Panc1 (cell line): ENCODE results near the gene CNTRL. TPM values are rescaled to one million over a fixed set of nuclear protein-coding genes. Genes with fewer than 3 reads are reported as not detected.
A peak's percentile ranks its signal among the peaks of the same experiment; 100 is the strongest.

Experiments used
- ATAC-seq: fragments of 200-7000 bp; cut with Tn5 transposase; 2 replicates; pipeline ENCODE4 v1.9.1; 2020; ENCODE audit warnings: mild to moderate bottlenecking, moderate library complexity
- BruUV-seq: library from RNA; stranded (reverse); fragments of 400-500 nt; replicated peaks from 2 replicates; lab custom pipeline; 2021; lab: Mats Ljungman, UMichigan
- CTCF ChIA-PET: fragments of 300-600 bp; sonication (Branson Sonifier 250); formaldehyde crosslinking; loops from one replicate; lab custom pipeline; 2022; ENCODE audit warnings: antibody characterized with exemption; lab: Charles Lee
- POLR2A ChIA-PET: fragments of 300-600 bp; sonication (Branson Sonifier 250); formaldehyde crosslinking; loops from one replicate; lab custom pipeline; 2022; ENCODE audit warnings: antibody characterized with exemption; lab: Charles Lee
- DNase-seq: peaks from one replicate; pipeline ENCODE4 v3.0.0-alpha.2; 2010; ENCODE audit warnings: low read depth, low spot score
- H3K27ac ChIP-seq: 2 replicates; pipeline ENCODE4 v1.5.1; 2011; ENCODE audit warnings: mild to moderate bottlenecking, low read length, inconsistent platforms
- H3K27me3 ChIP-seq: fragments of 200-500 bp; sonication (Bioruptor generic); 2 replicates; pipeline ENCODE4 v1.6.0; 2014; ENCODE audit warnings: low read length, inconsistent platforms; ENCODE audit not compliant: control insufficient read depth, insufficient read depth
- H3K36me3 ChIP-seq: fragments of 200-500 bp; sonication (Bioruptor generic); 2 replicates; pipeline ENCODE4 v1.5.1; 2014; ENCODE audit warnings: inconsistent platforms, mild to moderate bottlenecking, low read length, moderate library complexity; ENCODE audit not compliant: control insufficient read depth, insufficient read depth
- H3K4me1 ChIP-seq: 2 replicates; pipeline ENCODE4 v1.5.1; 2011; ENCODE audit warnings: inconsistent platforms, mild to moderate bottlenecking, low read length, moderate library complexity; ENCODE audit not compliant: control insufficient read depth, insufficient read depth
- H3K4me3 ChIP-seq, 2 experiments: 2 replicates each; pipeline ENCODE4 v1.5.1; 2011 to 2012; ENCODE audit warnings: low read depth in 2 of 2, low read length in 2 of 2, mild to moderate bottlenecking in 2 of 2, inconsistent platforms in 1 of 2, moderate library complexity in 1 of 2
- H3K9me3 ChIP-seq: fragments of 200-500 bp; sonication (Bioruptor generic); 2 replicates; pipeline ENCODE4 v1.5.1; 2014; ENCODE audit warnings: low read depth, mild to moderate bottlenecking, inconsistent platforms, low read length, moderate library complexity; ENCODE audit not compliant: control insufficient read depth, insufficient read depth
- POLR2AphosphoS5 ChIP-seq: IDR thresholded peaks from 2 replicates; pipeline ENCODE4 v1.6.1; 2012; ENCODE audit warnings: mild to moderate bottlenecking, low read depth, low read length, moderate library complexity
- SIN3A ChIP-seq: IDR thresholded peaks from 2 replicates; pipeline ENCODE4 v1.6.1; 2012; ENCODE audit warnings: low read depth, mild to moderate bottlenecking, low read length, moderate library complexity, borderline replicate concordance; ENCODE audit not compliant: insufficient read depth
- TCF7L2 ChIP-seq: IDR thresholded peaks from 2 replicates; pipeline ENCODE4 v1.6.1; 2011; ENCODE audit warnings: mild to moderate bottlenecking, low read depth, low read length, inconsistent platforms
- in situ Hi-C: cut with HindIII; loops from 2 replicates; pipeline ENCODE4 v1.10.0; 2016; ENCODE audit warnings: low sequenced_read_pairs, low pct_unique_long_range_greater_than_20kb
- intact Hi-C: fragments of 100-400 bp; cut with micrococcal nuclease; formaldehyde crosslinking; loops from one replicate; pipeline ENCODE4 v1.10.0; 2022; ENCODE audit not compliant: unreplicated experiment
- total RNA-seq: library from RNA; stranded (reverse); gene quantifications from one replicate; pipeline ENCODE4 v1.2.1, GENCODE V29; 2021; ENCODE audit not compliant: unreplicated experiment
- TF ChIP-seq, protein P1 (sequence below), 2 experiments: IDR thresholded peaks; 2 replicates each; pipeline ENCODE4 v1.6.1; 2011 to 2012; ENCODE audit warnings: low read depth in 2 of 2, control low read depth in 1 of 2, low read length in 1 of 2, mild to moderate bottlenecking in 1 of 2, moderate library complexity in 1 of 2; ENCODE audit not compliant: insufficient read depth in 1 of 2
- TF ChIP-seq, protein P2 (sequence below): fragments of 450-650 bp; IDR thresholded peaks from 2 replicates; pipeline ENCODE4 v1.5.1; 2017; ENCODE audit warnings: mild to moderate bottlenecking

Gene CNTRL
- total RNA-seq, 1 experiment from 2014 or later = 11.5 TPM

DNA sequence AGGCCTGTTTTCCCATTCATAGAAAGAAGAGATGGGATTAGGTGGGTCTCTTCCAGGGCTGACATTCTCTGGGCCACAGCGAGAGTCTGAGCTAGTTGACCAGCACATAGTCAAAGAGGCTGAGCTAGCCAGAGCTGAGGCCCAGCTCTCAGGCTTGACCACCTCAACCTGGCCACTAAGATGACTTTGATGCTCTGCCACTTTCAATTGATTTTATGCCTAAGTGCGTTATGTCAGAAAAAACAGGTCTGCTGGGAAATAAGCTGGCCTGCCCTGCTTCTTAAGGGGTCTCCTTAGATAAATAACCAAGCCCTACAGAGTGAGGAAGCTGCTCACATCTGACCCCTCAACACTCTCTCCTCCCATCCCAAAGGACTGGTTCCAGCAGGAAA lies 146.9 kb downstream of the CNTRL start:
- in situ Hi-C loops = no loop called here
- intact Hi-C loops = no loop called here
- ATAC-seq (no peak), DNase-seq (no peak)
- no TSS peak for BruUV-seq
- TF ChIP-seq POLR2AphosphoS5 (no peak), TCF7L2 (no peak), SIN3A (no peak)
- TF ChIP-seq, protein P1, sequence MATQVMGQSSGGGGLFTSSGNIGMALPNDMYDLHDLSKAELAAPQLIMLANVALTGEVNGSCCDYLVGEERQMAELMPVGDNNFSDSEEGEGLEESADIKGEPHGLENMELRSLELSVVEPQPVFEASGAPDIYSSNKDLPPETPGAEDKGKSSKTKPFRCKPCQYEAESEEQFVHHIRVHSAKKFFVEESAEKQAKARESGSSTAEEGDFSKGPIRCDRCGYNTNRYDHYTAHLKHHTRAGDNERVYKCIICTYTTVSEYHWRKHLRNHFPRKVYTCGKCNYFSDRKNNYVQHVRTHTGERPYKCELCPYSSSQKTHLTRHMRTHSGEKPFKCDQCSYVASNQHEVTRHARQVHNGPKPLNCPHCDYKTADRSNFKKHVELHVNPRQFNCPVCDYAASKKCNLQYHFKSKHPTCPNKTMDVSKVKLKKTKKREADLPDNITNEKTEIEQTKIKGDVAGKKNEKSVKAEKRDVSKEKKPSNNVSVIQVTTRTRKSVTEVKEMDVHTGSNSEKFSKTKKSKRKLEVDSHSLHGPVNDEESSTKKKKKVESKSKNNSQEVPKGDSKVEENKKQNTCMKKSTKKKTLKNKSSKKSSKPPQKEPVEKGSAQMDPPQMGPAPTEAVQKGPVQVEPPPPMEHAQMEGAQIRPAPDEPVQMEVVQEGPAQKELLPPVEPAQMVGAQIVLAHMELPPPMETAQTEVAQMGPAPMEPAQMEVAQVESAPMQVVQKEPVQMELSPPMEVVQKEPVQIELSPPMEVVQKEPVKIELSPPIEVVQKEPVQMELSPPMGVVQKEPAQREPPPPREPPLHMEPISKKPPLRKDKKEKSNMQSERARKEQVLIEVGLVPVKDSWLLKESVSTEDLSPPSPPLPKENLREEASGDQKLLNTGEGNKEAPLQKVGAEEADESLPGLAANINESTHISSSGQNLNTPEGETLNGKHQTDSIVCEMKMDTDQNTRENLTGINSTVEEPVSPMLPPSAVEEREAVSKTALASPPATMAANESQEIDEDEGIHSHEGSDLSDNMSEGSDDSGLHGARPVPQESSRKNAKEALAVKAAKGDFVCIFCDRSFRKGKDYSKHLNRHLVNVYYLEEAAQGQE (IDR thresholded peaks at IDR 0.05; ENCODE audit: insufficient read depth in 1 of 2, low read depth in 2 of 2, low read length in 1 of 2) = no peak
- TF ChIP-seq, protein P2, sequence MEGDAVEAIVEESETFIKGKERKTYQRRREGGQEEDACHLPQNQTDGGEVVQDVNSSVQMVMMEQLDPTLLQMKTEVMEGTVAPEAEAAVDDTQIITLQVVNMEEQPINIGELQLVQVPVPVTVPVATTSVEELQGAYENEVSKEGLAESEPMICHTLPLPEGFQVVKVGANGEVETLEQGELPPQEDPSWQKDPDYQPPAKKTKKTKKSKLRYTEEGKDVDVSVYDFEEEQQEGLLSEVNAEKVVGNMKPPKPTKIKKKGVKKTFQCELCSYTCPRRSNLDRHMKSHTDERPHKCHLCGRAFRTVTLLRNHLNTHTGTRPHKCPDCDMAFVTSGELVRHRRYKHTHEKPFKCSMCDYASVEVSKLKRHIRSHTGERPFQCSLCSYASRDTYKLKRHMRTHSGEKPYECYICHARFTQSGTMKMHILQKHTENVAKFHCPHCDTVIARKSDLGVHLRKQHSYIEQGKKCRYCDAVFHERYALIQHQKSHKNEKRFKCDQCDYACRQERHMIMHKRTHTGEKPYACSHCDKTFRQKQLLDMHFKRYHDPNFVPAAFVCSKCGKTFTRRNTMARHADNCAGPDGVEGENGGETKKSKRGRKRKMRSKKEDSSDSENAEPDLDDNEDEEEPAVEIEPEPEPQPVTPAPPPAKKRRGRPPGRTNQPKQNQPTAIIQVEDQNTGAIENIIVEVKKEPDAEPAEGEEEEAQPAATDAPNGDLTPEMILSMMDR = no peak
- CTCF ChIA-PET = no interaction called here
- no peaks in the 10 kb centered on the region for H3K4me1 ChIP-seq
- no peak overlapping the region for H3K27ac ChIP-seq
- POLR2A ChIA-PET = no interaction called here
- no peak overlapping the region for H3K4me3 ChIP-seq
- H3K9me3 ChIP-seq = no peaks in the 10 kb centered on the region
- no peaks in the 10 kb centered on the region for H3K36me3 ChIP-seq
- no peaks in the 10 kb centered on the region for H3K27me3 ChIP-seq

GRCh38 chr9:121222524-121223171 lies 147.9 kb downstream of the CNTRL start:
- in situ Hi-C loops (no loop called here), intact Hi-C loops (no loop called here)
- Histone ChIP-seq H3K4me3 (no peak overlapping the region), H3K27me3 (no peaks in the 10 kb centered on the region), H3K27ac (no peak overlapping the region), H3K4me1 (no peaks in the 10 kb centered on the region; the same call in 1 of the 2 replicates), H3K36me3 (no peaks in the 10 kb centered on the region), H3K9me3 (no peaks in the 10 kb centered on the region)
- no peak for ATAC-seq
- TF ChIP-seq, protein P2 = peak; percentile 76
- TF ChIP-seq TCF7L2 = no peak
- BruUV-seq = no TSS peak
- no peak for DNase-seq
- POLR2A ChIA-PET = interaction anchor here (0.7 kb wide), 1 partner anchor 9 kb away, joined by 3 read pairs; no protein-coding TSS in a partner anchor
- CTCF ChIA-PET = no interaction called here
